ENCODE measurements around the gene PREX1. TPM values are rescaled to one million over a fixed set of nuclear protein-coding genes. Genes with fewer than 3 reads are reported as not detected.
"Not testable (repeated sequence)": the region's sequence is repeated elsewhere in the genome, so short reads cannot be mapped to it uniquely, and the experiment has no call there.

The PREX1 gene
- polyA plus RNA-seq, 1 experiment, result 1.3 TPM

- DNase-seq (ENCODE audit: low read depth), result no peak
- ChIA-PET POLR2A (no interaction called here), CTCF (no interaction called here)
- TF ChIP-seq, protein P1, sequence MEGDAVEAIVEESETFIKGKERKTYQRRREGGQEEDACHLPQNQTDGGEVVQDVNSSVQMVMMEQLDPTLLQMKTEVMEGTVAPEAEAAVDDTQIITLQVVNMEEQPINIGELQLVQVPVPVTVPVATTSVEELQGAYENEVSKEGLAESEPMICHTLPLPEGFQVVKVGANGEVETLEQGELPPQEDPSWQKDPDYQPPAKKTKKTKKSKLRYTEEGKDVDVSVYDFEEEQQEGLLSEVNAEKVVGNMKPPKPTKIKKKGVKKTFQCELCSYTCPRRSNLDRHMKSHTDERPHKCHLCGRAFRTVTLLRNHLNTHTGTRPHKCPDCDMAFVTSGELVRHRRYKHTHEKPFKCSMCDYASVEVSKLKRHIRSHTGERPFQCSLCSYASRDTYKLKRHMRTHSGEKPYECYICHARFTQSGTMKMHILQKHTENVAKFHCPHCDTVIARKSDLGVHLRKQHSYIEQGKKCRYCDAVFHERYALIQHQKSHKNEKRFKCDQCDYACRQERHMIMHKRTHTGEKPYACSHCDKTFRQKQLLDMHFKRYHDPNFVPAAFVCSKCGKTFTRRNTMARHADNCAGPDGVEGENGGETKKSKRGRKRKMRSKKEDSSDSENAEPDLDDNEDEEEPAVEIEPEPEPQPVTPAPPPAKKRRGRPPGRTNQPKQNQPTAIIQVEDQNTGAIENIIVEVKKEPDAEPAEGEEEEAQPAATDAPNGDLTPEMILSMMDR (IDR thresholded peaks at IDR 0.05; ENCODE audit: insufficient read depth, low read depth, low read length), result no peak
- no peak overlapping the region for H3K4me3 ChIP-seq (ENCODE audit: low read depth, low read length)
- H3K36me3 ChIP-seq (ENCODE audit: control insufficient read depth, insufficient read depth, low read length), result no peaks in the 10 kb centered on the region
- H3K27me3 ChIP-seq (ENCODE audit: control insufficient read depth, insufficient read depth, low read length), result no peaks in the 10 kb centered on the region; the same call in 1 of the 2 replicates
Observed at GRCh38 chr20:48813930-48814546, 13.8 kb downstream of the PREX1 start.

DNA sequence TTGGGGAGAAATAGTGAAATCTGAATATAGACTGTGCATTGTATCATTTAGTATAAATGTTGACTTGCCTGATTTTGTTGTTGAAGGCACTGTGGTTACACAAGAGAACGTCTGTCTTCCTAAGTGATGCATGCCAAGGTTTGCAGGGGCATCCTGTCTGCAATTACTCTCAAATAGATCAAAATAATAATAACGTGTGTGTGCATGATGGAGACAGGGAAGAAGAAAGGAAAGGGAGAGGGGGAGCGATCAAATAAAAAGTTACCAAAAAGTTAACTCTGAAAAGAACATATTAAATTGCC, 14.4 kb downstream of the PREX1 start:
- TF ChIP-seq, protein P1 (IDR thresholded peaks at IDR 0.05; ENCODE audit: insufficient read depth, low read depth, low read length), result no peak
- Histone ChIP-seq H3K36me3 (ENCODE audit: control insufficient read depth, insufficient read depth, low read length) (no peaks in the 10 kb centered on the region), H3K27me3 (ENCODE audit: control insufficient read depth, insufficient read depth, low read length) (no peaks in the 10 kb centered on the region; the same call in 1 of the 2 replicates), H3K4me3 (ENCODE audit: low read depth, low read length) (no peak overlapping the region)
- DNase-seq (ENCODE audit: low read depth), result no peak
- ChIA-PET CTCF (no interaction called here), POLR2A (no interaction called here)

DNA sequence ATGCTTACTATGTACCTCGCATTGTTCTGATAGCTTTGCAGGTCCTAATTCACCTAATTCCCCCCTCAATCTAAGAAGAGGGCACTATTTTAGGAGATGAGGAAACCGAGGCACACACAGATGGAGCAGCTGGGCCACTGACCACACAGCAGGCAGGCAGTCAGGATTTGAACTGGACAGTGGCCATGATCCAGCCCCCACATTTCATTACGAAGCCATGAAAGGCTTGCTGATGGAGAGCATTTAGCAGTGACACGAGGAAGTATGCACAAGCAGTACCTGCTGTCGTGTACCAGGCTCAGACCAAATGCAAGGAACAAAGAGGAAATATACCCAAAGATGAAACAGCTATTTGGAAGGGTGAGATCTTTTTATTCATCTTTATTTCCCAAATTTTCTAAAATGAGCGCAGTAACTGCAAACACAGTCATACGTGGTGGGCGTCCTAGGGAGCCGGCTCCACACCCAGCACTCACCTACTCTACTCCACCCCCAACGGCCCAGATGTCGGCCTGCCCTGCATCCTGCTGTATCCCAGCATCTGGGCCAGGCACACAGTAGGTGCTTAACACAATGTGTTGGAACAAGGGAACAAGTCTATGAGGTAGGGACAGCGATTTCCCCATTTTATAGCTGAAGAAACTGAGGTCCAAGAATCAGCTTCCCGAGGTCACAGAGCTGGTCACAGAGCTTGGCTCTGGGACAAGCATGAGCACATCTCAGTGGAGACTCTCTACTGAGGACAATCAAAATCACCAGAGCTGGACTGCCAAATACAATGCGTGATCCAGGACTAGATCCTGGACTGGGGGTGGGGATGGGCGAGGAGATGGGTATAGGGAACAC, 15.0 kb downstream of the PREX1 start:
- ChIA-PET CTCF (interaction anchor here (1.3 kb wide), 1 partner anchor 19 kb away, joined by 3 read pairs; no protein-coding TSS in a partner anchor), POLR2A (interaction anchor here (0.6 kb wide), 1 partner anchor 93 kb away, joined by 3 read pairs; no protein-coding TSS in a partner anchor)
- DNase-seq (ENCODE audit: low read depth), result no peak
- Histone ChIP-seq H3K36me3 (ENCODE audit: control insufficient read depth, insufficient read depth, low read length) (no peaks in the 10 kb centered on the region), H3K4me3 (ENCODE audit: low read depth, low read length) (no peak overlapping the region), H3K27me3 (ENCODE audit: control insufficient read depth, insufficient read depth, low read length) (no peaks in the 10 kb centered on the region; the same call in 1 of the 2 replicates)
- TF ChIP-seq, protein P1 (IDR thresholded peaks at IDR 0.05; ENCODE audit: insufficient read depth, low read depth, low read length), result no peak

- H3K36me3 ChIP-seq (ENCODE audit: control insufficient read depth, insufficient read depth, low read length); H3K4me3 ChIP-seq (ENCODE audit: low read depth, low read length); DNase-seq (ENCODE audit: low read depth); H3K27me3 ChIP-seq (ENCODE audit: control insufficient read depth, insufficient read depth, low read length); POLR2A ChIA-PET: not testable (repeated sequence)
- CTCF ChIA-PET, result interaction anchor here (1.3 kb wide), 1 partner anchor 20 kb away, joined by 3 read pairs; no protein-coding TSS in a partner anchor
Observed at GRCh38 chr20:48812114-48812513, 15.7 kb downstream of the PREX1 start.

- H3K27me3 ChIP-seq (ENCODE audit: control insufficient read depth, insufficient read depth, low read length), result no peaks in the 10 kb centered on the region
- H3K36me3 ChIP-seq (ENCODE audit: control insufficient read depth, insufficient read depth, low read length), result no peaks in the 10 kb centered on the region
- ChIA-PET POLR2A (no interaction called here), CTCF (no interaction called here)
- TF ChIP-seq, protein P1 (IDR thresholded peaks at IDR 0.05; ENCODE audit: insufficient read depth, low read depth, low read length), result no peak
- H3K4me3 ChIP-seq (ENCODE audit: low read depth, low read length), result no peak overlapping the region
- DNase-seq (ENCODE audit: low read depth), result no peak
Observed at GRCh38 chr20:48809673-48810072, 18.1 kb downstream of the PREX1 start.

Data from BJ (cell line).